HepG2 (cell line): Measurements from ENCODE around the gene SEPHS1. TPM values are rescaled to one million over a fixed set of nuclear protein-coding genes. Genes with fewer than 3 reads are reported as not detected.

Experiments used
- ATRX ChIP-seq: sonication (generic); formaldehyde crosslinking; IDR thresholded peaks from 2 replicates; pipeline ENCODE4 v1.4.0; 2020; ENCODE audit warnings: missing genetic modification reagents, borderline replicate concordance
- CEBPB ChIP-seq: IDR thresholded peaks from 2 replicates; pipeline ENCODE4 v1.6.1; 2011; ENCODE audit warnings: low read depth, low read length, improper control_type of control experiment, borderline replicate concordance
- GATAD2A ChIP-seq: IDR thresholded peaks from 2 replicates; pipeline ENCODE4 v1.6.1; 2016
- GLMP ChIP-seq: sonication (generic); formaldehyde crosslinking; IDR thresholded peaks from 2 replicates; pipeline ENCODE4 v1.9.0; 2021; ENCODE audit warnings: missing genetic modification reagents, mild to moderate bottlenecking, borderline replicate concordance
- HHEX ChIP-seq: IDR thresholded peaks from 2 replicates; pipeline ENCODE4 v1.6.1; 2016; ENCODE audit warnings: control low read depth
- HNRNPK ChIP-seq: fragments of 200-400 bp; formaldehyde crosslinking; IDR thresholded peaks from 2 replicates; pipeline ENCODE4 v1.6.1; 2018; ENCODE audit warnings: low read length, low read depth, moderate library complexity, mild to moderate bottlenecking; ENCODE audit not compliant: poor library complexity, severe bottlenecking
- IKZF4 ChIP-seq: sonication (generic); formaldehyde crosslinking; IDR thresholded peaks from 2 replicates; pipeline ENCODE4 v1.5.1; 2020; ENCODE audit warnings: borderline replicate concordance, mild to moderate bottlenecking, low read depth, missing genetic modification reagents; ENCODE audit errors: not compliant biosample characterization
- KLF13 ChIP-seq: sonication (generic); formaldehyde crosslinking; IDR thresholded peaks from 2 replicates; pipeline ENCODE4 v1.4.0; 2020; ENCODE audit warnings: mild to moderate bottlenecking, missing genetic modification reagents
- LCORL ChIP-seq, 2 experiments: fragments of 450-650 bp in 1 of 2; sonication (generic) in 1 of 2; formaldehyde crosslinking in 1 of 2; IDR thresholded peaks; 2 replicates each; pipeline versions ENCODE4 v1.5.0 to v1.6.1; 2017 to 2020; ENCODE audit warnings: antibody characterized with exemption in 1 of 2, missing genetic modification reagents in 1 of 2
- NCOR1 ChIP-seq: fragments of 200-600 bp; sonication (generic); IDR thresholded peaks from 2 replicates; pipeline ENCODE4 v1.7.0; 2017; ENCODE audit warnings: antibody characterized with exemption, low read length, borderline replicate concordance
- PBX2 ChIP-seq: IDR thresholded peaks from 2 replicates; pipeline ENCODE4 v1.6.1; 2016; ENCODE audit warnings: control low read depth
- PTBP1 ChIP-seq: fragments of 200-400 bp; formaldehyde crosslinking; IDR thresholded peaks from 2 replicates; pipeline ENCODE4 v1.6.1; 2018; ENCODE audit warnings: low read length, low read depth; ENCODE audit not compliant: poor library complexity, severe bottlenecking
- RELA ChIP-seq: sonication (generic); formaldehyde crosslinking; IDR thresholded peaks from 2 replicates; pipeline ENCODE4 v1.4.0; 2020; ENCODE audit warnings: missing genetic modification reagents
- SAP130 ChIP-seq: IDR thresholded peaks from 2 replicates; pipeline ENCODE4 v1.6.1; 2016; ENCODE audit warnings: low read depth
- SIN3B ChIP-seq: fragments of 150-350 bp; IDR thresholded peaks from 2 replicates; pipeline ENCODE4 v1.6.1; 2014; ENCODE audit warnings: low read length
- TEAD3 ChIP-seq: optimal IDR thresholded peaks from 2 replicates; pipeline ENCODE3; 2016; ENCODE audit warnings: borderline replicate concordance
- ZBTB2 ChIP-seq: sonication (generic); formaldehyde crosslinking; IDR thresholded peaks from 2 replicates; pipeline ENCODE4 v1.8.0; 2022; ENCODE audit warnings: low read depth, missing genetic modification reagents
- ZNF235 ChIP-seq: sonication (generic); formaldehyde crosslinking; IDR thresholded peaks from 2 replicates; pipeline ENCODE4 v1.8.1; 2023; ENCODE audit warnings: mild to moderate bottlenecking, missing genetic modification reagents, borderline replicate concordance
- ZNF3 ChIP-seq: IDR thresholded peaks from 2 replicates; pipeline ENCODE4 v1.7.0; 2017; ENCODE audit warnings: inconsistent platforms
- ZNF33B ChIP-seq: sonication (generic); formaldehyde crosslinking; IDR thresholded peaks from 2 replicates; pipeline ENCODE4 v1.5.1; 2020; ENCODE audit warnings: mild to moderate bottlenecking, missing genetic modification reagents
- ZNF383 ChIP-seq: sonication (generic); formaldehyde crosslinking; IDR thresholded peaks from 2 replicates; pipeline ENCODE4 v1.4.0; 2020; ENCODE audit warnings: missing genetic modification reagents, mild to moderate bottlenecking, borderline replicate concordance
- ZNF777 ChIP-seq: sonication (generic); formaldehyde crosslinking; IDR thresholded peaks from 2 replicates; pipeline ENCODE4 v1.4.0; 2020; ENCODE audit warnings: missing genetic modification reagents
- polyA plus RNA-seq, 8 experiments: library from polyadenylated mRNA; depleted of rRNA in 3 of 8; stranded (reverse) in 7 of 8; unstranded in 1 of 8; fragments of >200 nt; fragmentation: Illumina TruSeq in 4 of 8; extraction: Trizol in 4 of 8; gene quantifications; 2 replicates each; pipeline versions ENCODE4 v1.2.1 to v1.2.3, GENCODE V29; 2011 to 2016; ENCODE audit warnings: low read depth in 4 of 8, missing spikeins in 1 of 8, mixed read lengths in 1 of 8; ENCODE audit not compliant: insufficient read depth in 1 of 8
- total RNA-seq, 5 experiments: library from RNA; depleted of rRNA; stranded (reverse); fragments of >200 nt; fragmentation: Illumina TruSeq; extraction: Trizol; gene quantifications; 2 replicates each; pipeline ENCODE4 v1.2.3, GENCODE V29; 2016; ENCODE audit warnings: low read depth in 1 of 5

The SEPHS1 gene
- total and polyA plus RNA-seq, 2 of the 13 experiments (the other 11 are each of a cell fraction or from before 2014, with no cell fraction given): 57.8 to 61.5 TPM

GRCh38 chr10:13298748-13299436, 49.2 kb downstream of the SEPHS1 start (continued):
- TF ChIP-seq LCORL (IDR thresholded peaks at IDR 0.05) (no peak), LCORL (CRISPR knock-in tag; IDR thresholded peaks at IDR 0.05) (peak; percentile 79; the same call in 1 of the 2 replicates), SIN3B (no peak), ZNF33B (CRISPR knock-in tag) (no peak), CEBPB (no peak), HNRNPK (no peak), HHEX (no peak), GLMP (CRISPR knock-in tag) (no peak), ZNF235 (no peak), RELA (no peak), PTBP1 (no peak), TEAD3 (peak; percentile 28), IKZF4 (CRISPR knock-in tag) (no peak), GATAD2A (CRISPR knock-in tag) (peak; percentile 65; the same call in 1 of the 2 replicates), PBX2 (CRISPR knock-in tag) (no peak), ZBTB2 (CRISPR knock-in tag) (no peak), ATRX (CRISPR knock-in tag) (no peak), SAP130 (CRISPR knock-in tag) (peak; percentile 72), KLF13 (CRISPR knock-in tag) (no peak), NCOR1 (no peak), ZNF777 (CRISPR knock-in tag) (no peak), ZNF383 (no peak), ZNF3 (CRISPR knock-in tag) (no peak)
